Osteocyte (in vitro differentiated cells): ENCODE data around the gene GABRR2. TPM values are rescaled to one million over a fixed set of nuclear protein-coding genes. Genes with fewer than 3 reads are reported as not detected.
"Not testable (repeated sequence)": the region's sequence is repeated elsewhere in the genome, so short reads cannot be mapped to it uniquely, and the experiment has no call there.

Source experiments
- DNase-seq: peaks from one replicate; pipeline ENCODE4 v3.0.0; 2021; ENCODE audit warnings: mixed read lengths; ENCODE audit not compliant: unreplicated experiment; ENCODE audit errors: extremely low spot score
- H3K27ac Mint-ChIP-seq: one replicate; pipeline ENCODE4 v1.8.0; 2021; ENCODE audit warnings: mild to moderate bottlenecking, mixed read lengths; ENCODE audit not compliant: unreplicated experiment
- H3K27me3 Mint-ChIP-seq: one replicate; pipeline ENCODE4 v1.8.0; 2021; ENCODE audit warnings: mixed read lengths; ENCODE audit not compliant: unreplicated experiment
- H3K36me3 Mint-ChIP-seq: one replicate; pipeline ENCODE4 v1.8.0; 2021; ENCODE audit warnings: mixed read lengths; ENCODE audit not compliant: unreplicated experiment
- H3K4me1 Mint-ChIP-seq: one replicate; pipeline ENCODE4 v1.8.0; 2021; ENCODE audit warnings: mixed read lengths; ENCODE audit not compliant: unreplicated experiment
- H3K4me3 Mint-ChIP-seq: one replicate; pipeline ENCODE4 v1.8.0; 2021; ENCODE audit warnings: mild to moderate bottlenecking, moderate library complexity, mixed read lengths; ENCODE audit not compliant: unreplicated experiment
- H3K9me3 Mint-ChIP-seq: one replicate; pipeline ENCODE4 v1.8.0; 2021; ENCODE audit warnings: mixed read lengths; ENCODE audit not compliant: unreplicated experiment
- CTCF ChIP-seq: fragments of 200-600 bp; sonication (generic); IDR thresholded peaks from 2 replicates; pipeline ENCODE4 v1.5.0; 2021; ENCODE audit warnings: antibody characterized with exemption, mild to moderate bottlenecking, moderate library complexity
- total RNA-seq: library from RNA; stranded (reverse); gene quantifications from 2 replicates; pipeline ENCODE4 v1.2.1, GENCODE V29; 2021

Gene GABRR2
- total RNA-seq, 1 donor from 2014 or later: 0.97 TPM

GRCh38 chr6:89301586-89302194 is 13.4 kb downstream of the GABRR2 start:
- no peak overlapping the region for H3K27ac Mint-ChIP-seq
- H3K4me3 Mint-ChIP-seq: no peak overlapping the region

GRCh38 chr6:89299466-89299850 is 15.6 kb downstream of the GABRR2 start:
- peak; percentile 34 for DNase-seq
- peak; percentile 10 for TF ChIP-seq CTCF
- Mint-ChIP-seq H3K27me3 (no peaks in the 10 kb centered on the region), H3K4me1 (peaks cover 10% of the 10 kb centered on the region), H3K27ac (no peak overlapping the region), H3K4me3 (no peak overlapping the region), H3K9me3 (no peaks in the 10 kb centered on the region), H3K36me3 (no peaks in the 10 kb centered on the region)

More at GRCh38 chr6:89301586-89302194, 13.4 kb downstream of the GABRR2 start:
- Mint-ChIP-seq H3K36me3 (no peaks in the 10 kb centered on the region), H3K27me3 (peaks cover 10% of the 10 kb centered on the region), H3K9me3 (no peaks in the 10 kb centered on the region), H3K4me1 (peaks cover 10% of the 10 kb centered on the region)
- DNase-seq: peak; percentile 73
- no peak for TF ChIP-seq CTCF

- H3K27ac Mint-ChIP-seq: no peak overlapping the region
- no peaks in the 10 kb centered on the region for H3K9me3 Mint-ChIP-seq
- H3K36me3 Mint-ChIP-seq: no peaks in the 10 kb centered on the region
- no peak overlapping the region for H3K4me3 Mint-ChIP-seq
- DNase-seq: peak; percentile 57
- peaks cover 10% of the 10 kb centered on the region for H3K4me1 Mint-ChIP-seq
- H3K27me3 Mint-ChIP-seq: no peaks in the 10 kb centered on the region
- TF ChIP-seq CTCF: no peak
Measured at GRCh38 chr6:89298680-89299465, 16.2 kb downstream of the GABRR2 start.

- H3K27ac Mint-ChIP-seq: no peak overlapping the region
- no peaks in the 10 kb centered on the region for H3K27me3 Mint-ChIP-seq
- no peaks in the 10 kb centered on the region for H3K36me3 Mint-ChIP-seq
- no peak overlapping the region for H3K4me3 Mint-ChIP-seq
- H3K4me1 Mint-ChIP-seq: peaks cover 10% of the 10 kb centered on the region
- no peak for TF ChIP-seq CTCF
- no peaks in the 10 kb centered on the region for H3K9me3 Mint-ChIP-seq
- DNase-seq: peak; percentile 77
Measured at GRCh38 chr6:89297695-89298351, 17.3 kb downstream of the GABRR2 start.

GRCh38 chr6:89295981-89296380 is 19.1 kb downstream of the GABRR2 start:
- Mint-ChIP-seq H3K4me1 (peaks cover 10% of the 10 kb centered on the region), H3K27me3 (peaks cover 3% of the 10 kb centered on the region), H3K27ac (no peak overlapping the region), H3K36me3 (no peaks in the 10 kb centered on the region), H3K9me3 (no peaks in the 10 kb centered on the region), H3K4me3 (no peak overlapping the region)
- TF ChIP-seq CTCF: no peak
- DNase-seq: peak; percentile 30

- H3K36me3 Mint-ChIP-seq: not testable (repeated sequence)
Measured at GRCh38 chr6:89295116-89295515, 20.0 kb downstream of the GABRR2 start.

More at GRCh38 chr6:89295116-89295515, 20.0 kb downstream of the GABRR2 start:
- H3K4me3 Mint-ChIP-seq, DNase-seq, H3K27ac Mint-ChIP-seq, H3K27me3 Mint-ChIP-seq, H3K9me3 Mint-ChIP-seq, H3K4me1 Mint-ChIP-seq: not testable (repeated sequence)
